ENCODE results near the gene BAZ1A. TPM values are rescaled to one million over a fixed set of nuclear protein-coding genes. Genes with fewer than 3 reads are reported as not detected.
A peak's percentile ranks its signal among the peaks of the same experiment; 100 is the strongest.

Gene BAZ1A
- total RNA-seq: 10 to 100 TPM; 22.7 to 86.7 (median 56.0) TPM

- TF ChIP-seq, protein P1, sequence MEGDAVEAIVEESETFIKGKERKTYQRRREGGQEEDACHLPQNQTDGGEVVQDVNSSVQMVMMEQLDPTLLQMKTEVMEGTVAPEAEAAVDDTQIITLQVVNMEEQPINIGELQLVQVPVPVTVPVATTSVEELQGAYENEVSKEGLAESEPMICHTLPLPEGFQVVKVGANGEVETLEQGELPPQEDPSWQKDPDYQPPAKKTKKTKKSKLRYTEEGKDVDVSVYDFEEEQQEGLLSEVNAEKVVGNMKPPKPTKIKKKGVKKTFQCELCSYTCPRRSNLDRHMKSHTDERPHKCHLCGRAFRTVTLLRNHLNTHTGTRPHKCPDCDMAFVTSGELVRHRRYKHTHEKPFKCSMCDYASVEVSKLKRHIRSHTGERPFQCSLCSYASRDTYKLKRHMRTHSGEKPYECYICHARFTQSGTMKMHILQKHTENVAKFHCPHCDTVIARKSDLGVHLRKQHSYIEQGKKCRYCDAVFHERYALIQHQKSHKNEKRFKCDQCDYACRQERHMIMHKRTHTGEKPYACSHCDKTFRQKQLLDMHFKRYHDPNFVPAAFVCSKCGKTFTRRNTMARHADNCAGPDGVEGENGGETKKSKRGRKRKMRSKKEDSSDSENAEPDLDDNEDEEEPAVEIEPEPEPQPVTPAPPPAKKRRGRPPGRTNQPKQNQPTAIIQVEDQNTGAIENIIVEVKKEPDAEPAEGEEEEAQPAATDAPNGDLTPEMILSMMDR (IDR thresholded peaks at IDR 0.05): no peak
- DNase-seq (ENCODE audit: low spot score): no peak
- peak; percentile 84 for ATAC-seq (ENCODE audit: low FRiP score)
Observed at GRCh38 chr14:34875031-34875922, at the start of gene BAZ1A. Gene BAZ1A, minus strand, starts transcription at chr14:34875360. Its CDS starts 756 bp downstream, at chr14:34874604.

DNA sequence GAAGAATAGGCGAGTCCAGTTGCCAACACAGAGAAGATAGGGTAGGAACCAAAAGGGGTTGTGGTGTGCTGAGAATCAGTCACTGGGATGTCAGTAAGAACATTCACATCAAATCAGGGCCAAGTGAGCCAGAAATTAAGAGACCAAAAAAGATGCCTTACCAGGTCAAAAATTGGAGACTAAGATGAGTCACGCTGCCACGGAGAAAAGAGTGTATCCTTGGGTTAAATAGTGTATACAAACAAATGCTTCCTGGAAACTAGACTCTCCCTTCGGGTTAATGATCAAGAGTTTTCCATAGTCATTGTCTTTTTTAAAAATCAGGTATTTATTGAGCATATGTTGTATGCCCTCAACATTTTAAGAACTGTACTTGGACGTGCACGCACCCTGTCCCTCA, 45.2 kb upstream of the BAZ1A start:
- ATAC-seq (ENCODE audit: low FRiP score) (no peak), DNase-seq (ENCODE audit: low spot score) (no peak)
- TF ChIP-seq, protein P1 (IDR thresholded peaks at IDR 0.05): no peak

DNA sequence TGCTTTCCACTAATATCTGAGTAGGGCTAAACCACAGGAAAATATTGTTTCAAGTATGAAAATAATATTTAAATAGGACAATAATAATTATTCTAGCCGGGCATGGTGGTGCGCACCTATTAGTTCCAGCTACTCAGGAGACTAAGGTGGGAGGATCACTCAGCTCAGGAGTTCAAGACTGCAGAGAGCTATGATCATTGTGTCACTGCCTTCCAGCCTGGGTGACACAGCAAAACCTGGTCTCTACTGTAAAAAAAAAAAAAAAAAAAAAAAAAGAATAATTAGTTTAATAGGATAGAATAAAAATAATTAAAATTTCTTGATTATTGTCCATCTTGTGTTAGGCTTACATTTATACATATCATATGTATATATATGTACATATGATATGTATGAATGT, 38.5 kb upstream of the BAZ1A start:
- TF ChIP-seq, protein P1 (IDR thresholded peaks at IDR 0.05): no peak
- DNase-seq (ENCODE audit: low spot score) (no peak), ATAC-seq (ENCODE audit: low FRiP score) (no peak)

DNA sequence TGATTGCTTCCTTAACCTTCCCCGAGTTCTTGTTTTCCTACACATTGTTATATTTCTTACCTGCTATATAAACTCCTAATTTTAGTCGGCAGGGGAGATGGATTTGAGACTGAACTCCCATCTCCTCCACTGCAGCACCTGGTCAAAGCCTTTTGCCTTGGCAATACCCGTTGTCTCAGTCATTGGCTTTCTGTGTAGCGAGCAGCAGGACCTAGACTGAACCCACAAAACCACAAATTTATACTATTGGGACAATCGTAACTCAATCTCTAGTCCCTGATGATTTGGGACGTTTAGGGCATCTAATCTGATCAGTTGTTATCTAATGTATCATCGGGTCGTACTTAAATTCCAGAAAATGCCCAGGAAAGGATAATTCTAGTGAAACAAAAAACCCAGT, 37.8 kb upstream of the BAZ1A start:
- no peak for ATAC-seq (ENCODE audit: low FRiP score)
- TF ChIP-seq, protein P1 (IDR thresholded peaks at IDR 0.05): no peak
- DNase-seq (ENCODE audit: low spot score): no peak

DNA sequence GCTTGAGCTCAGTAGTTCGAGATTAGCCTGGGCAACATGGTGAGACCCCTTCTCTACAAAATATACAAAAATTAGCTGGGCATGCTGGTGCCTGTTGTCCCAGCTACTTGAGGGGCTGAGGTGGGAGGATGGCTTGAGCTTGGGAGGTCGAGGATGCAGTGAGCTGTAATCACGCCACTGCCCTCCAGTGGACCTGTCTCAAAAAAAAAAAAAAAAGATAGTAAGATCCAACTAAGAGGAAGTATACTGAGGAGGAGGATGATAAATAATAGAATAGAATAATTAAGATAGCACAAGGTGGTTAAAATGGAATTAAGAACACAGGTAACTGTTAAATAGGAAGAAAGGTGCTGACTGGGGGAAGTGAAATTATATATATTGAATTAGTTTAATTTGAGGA, 37.0 kb upstream of the BAZ1A start:
- no peak for ATAC-seq (ENCODE audit: low FRiP score)
- TF ChIP-seq, protein P1 (IDR thresholded peaks at IDR 0.05): no peak
- DNase-seq (ENCODE audit: low spot score): no peak

GRCh38 chr14:34911209-34912150, 36.3 kb upstream of the BAZ1A start:
- ATAC-seq (ENCODE audit: low FRiP score) (no peak), DNase-seq (ENCODE audit: low spot score) (no peak)
- TF ChIP-seq, protein P1 (IDR thresholded peaks at IDR 0.05): no peak
